Inferior parietal cortex (tissue), 1 donor: ENCODE data around the gene SLC23A2.
"Not testable (repeated sequence)": the region's sequence is repeated elsewhere in the genome, so short reads cannot be mapped to it uniquely, and the experiment has no call there.

Experiments used
- DNase-seq: peaks from one replicate; pipeline ENCODE4 v3.0.0-alpha.2; 2016; ENCODE audit errors: extremely low spot score

Gene SLC23A2

DNA sequence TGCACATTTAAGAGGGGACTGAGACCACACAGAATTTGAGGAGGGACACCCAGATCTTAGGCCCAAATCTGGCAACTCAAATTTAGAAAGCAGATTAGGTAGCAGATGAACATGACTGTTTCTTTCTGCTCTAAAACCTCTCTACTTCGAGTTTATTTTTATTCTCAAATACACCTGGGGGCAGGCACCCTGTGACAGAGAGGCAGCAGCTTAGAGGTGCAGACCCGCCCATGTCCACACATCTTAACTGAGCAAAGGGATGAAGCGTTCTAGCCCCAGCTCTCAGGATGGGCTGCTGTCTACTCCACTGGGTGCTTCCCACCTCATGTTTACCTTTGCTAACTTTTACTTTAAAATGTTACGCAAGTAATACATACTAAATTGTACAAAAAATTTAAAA lies 125.0 kb downstream of the SLC23A2 start:
- no peak for DNase-seq

DNA sequence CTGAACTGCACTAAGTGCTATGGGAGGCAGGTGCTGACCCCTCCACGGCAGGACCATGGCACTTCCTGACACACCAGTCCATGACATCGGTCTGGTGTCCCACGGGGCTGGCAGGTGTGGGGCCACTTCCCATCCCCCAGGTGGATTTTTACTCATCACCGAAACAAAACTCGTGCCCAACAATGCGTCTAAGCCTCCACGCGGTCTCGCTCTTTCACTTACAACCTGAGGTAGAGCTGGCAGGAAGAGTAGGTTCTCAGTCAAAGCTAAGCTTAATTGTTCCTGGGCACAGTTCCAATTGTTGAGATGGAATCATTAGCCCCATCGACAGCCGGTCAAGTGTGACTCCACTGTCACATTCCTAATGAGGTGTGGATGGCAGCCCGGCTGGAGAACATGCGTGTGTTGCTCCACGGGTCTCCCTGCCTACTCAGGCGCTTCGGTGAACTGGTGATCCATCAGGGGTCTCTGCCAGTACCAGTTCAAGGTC lies 125.7 kb downstream of the SLC23A2 start:
- no peak for DNase-seq

DNA sequence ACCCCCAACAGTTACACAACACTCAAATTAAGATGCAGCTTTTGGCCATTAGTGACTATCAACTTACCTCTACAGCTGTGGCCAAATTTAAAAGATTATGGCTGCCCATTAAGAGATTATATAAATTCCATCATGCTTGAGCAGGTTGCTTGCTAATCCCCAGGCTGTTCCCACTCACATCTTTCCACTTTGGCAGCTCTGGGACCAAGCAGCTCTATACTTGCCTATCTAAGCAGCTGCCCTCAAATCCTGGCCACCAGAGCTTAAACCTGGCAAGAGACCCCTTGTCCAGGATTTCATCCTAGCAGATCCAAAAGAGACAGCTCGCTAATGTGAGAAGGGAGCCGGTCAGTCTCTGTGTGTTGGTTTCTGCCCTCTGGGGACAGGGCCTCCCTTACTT lies 127.9 kb downstream of the SLC23A2 start:
- DNase-seq, result no peak

DNA sequence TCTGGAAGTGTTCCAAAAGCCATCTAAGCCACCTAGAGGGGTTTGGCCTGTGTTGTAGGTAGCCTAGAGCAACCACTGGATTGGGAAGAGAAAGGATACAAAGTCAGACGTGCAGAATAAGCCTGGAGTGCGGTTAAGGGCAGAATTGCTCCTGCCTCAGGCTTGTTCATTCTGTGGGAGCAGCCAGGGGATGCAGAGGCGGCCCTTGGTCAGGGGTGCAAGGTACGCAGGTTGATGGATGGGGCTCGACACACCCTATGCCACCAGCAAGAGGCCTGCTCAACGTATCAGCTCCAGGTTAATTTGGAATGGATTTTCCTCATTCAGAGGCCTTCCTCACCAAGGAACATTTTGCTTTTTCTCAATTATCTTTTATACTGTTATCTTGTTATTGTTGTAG lies 129.8 kb downstream of the SLC23A2 start:
- no peak for DNase-seq

DNA sequence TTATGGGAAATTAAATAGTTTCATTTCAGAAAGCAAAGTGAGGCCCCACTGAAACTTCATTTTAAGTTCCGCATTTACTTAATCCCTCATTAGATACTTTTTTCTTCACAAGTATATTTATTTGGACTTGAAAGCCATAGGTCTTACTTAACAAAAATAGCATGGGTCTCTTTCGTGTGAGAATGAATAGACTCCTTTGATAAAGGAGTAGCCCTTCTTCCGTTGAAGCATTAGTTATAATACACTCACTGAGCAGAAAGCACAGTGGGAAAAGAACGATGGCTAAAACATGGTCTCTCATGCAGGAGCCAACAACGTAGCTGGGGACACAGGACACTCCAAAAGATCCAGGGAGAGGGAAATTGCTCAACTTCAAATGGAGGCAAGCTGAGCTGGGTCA lies 130.4 kb downstream of the SLC23A2 start:
- DNase-seq, result no peak

DNA sequence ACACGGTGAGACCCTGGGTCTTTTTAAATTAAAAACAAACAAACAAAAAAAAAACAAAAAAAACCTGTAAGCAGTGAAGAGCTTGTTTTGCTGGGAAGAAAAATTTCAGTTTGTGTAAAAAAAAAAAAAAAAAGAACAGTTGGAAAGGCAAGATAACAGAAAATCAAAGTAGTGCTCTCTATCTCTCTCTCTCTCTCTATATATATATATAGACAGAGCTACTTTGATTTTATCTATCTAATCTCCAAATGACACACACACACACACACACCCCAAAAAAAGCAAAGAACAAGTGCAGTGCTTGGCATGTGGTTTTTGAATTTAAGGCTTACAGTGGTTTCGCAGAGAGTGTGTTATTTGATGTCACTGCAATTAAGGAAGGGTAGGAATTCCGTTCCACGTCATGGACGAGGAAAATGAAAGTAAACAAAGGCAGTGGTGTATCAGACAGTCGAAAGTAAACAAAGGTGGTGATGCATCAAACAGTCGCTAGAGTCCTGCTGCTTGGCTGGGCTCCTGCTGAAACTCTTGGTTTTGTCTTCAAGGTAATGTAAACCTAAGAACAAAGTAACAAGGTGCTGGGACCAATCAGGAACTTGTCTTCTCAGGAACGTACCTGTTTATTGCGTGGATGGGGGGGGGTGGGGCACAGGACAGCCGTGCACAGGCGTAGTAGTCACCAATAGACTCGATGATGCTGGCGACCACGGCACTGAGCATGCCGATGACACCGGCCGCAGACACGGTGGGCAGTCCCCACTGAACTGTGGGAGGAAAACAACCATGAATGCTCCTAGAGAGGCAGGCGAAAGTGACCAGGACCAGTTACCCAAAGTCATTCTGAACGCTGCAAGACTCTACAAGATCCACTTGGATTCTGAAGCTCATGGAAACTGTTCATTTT lies 131.8 kb downstream of the SLC23A2 start:
- DNase-seq, result no peak

DNA sequence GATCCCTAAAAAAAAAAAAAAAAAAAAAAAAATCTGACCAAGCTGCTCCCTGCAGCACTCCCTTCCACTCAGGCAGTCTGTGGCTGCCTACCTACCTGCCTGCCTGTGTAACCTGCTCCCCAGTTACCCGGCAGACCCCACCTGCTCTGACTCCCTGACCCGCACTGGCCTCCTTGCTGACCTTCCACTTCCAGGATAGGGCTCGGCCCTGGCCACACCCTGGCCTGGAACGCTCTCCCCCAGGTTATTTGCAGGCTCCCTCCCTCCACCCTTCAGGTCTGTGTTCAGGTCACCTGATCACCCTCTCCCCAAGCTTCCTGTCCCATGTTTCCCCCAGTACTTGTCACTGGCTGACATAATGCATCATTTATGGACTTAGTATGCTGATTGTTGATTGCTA lies 134.3 kb downstream of the SLC23A2 start:
- DNase-seq, result no peak

DNA sequence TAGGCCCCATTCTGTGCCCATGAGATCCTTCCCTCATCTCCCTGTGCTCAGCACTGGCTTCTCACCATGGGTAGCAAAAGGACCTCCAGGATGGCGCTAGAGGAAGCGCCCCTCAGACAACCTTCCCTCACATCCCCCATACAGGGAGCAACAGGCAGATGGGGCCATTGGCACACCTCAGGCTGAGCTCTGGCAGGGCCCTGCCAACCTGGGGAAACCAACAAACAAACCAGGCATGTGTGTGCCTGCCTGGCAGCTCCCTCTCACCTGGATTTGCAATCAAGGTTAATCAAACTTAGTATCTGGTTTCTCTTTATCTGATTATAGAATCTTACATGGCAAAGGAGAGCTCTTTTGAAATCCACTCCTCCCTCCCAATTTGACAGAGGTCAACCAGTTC lies 134.9 kb downstream of the SLC23A2 start:
- DNase-seq, result no peak

DNA sequence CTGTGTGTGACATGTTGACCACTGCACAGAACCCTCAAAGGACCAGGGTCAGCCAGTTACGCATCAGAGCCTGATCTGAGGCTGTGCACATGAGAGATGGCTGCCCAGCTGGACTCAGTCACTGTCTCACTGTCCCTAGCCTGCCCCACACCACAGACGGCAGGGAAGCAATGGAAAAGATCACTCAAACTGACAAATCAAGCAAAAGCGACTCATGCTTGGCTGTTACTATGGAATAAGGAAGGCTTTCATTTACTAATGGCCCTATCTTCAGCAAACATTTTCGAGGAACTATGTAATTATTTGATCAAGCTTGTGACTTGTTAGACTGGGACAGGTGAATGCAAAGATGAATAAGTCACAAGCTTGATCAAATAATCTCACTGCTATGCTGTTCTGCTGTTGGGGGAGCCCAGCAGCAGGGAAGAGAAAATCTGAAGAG lies 137.0 kb downstream of the SLC23A2 start:
- no peak for DNase-seq

DNA sequence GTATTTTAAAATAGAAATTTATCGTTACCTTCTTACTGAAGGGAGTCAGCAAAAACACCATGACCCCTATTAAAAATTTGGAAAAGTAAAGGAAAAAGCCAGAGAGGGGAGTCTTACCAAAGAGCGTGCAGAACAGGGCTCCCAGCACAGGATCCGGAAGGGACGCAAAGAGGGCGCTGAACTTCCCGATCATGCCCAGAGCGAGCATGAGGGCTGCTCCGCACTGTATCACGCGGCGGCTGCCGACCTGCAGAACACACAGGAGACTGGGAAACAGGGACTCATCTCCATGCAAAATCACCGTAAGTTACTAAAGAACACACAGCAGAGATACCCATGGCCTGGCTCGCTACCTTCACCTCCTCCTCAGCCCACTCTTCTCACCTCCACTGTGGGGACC lies 138.6 kb downstream of the SLC23A2 start:
- no peak for DNase-seq

DNA sequence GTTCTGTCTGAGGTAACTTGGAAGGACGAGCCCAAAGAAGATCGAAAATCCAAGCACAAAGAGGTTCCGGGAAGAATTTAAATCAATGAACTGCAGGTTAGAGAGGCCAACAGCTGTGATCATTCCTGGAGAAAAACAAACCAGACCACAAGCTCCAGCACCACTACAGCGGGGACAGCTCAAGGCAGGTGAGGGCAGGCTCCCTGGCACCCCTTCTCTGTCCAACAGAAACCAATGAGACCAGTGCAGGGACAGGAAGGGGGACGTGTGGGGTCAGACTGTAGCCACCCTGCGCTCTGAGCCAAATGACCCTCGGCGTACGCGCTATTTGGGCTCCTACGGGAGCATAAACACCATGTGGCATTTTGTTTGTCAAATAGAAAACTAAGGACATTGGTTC lies 139.3 kb downstream of the SLC23A2 start:
- no peak for DNase-seq

DNA sequence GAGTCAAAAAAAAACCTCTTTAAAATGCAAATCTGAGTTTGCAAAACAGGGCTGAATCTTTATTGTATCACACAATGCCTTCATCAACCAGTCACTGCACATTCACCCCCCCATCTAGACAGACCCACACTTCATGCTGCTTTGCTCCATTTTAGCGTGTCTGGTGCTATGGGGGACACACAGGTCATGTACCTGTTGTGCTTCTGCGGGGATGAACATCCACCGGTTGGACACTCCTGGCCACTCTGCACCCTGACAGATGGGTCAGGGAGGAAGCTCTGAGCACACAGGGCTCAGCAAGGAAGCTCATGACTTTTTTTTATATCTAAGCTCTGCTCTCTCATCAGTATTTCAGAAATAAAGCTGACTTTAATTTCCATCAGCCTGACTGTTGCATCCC lies 143.3 kb downstream of the SLC23A2 start:
- DNase-seq, result no peak

DNA sequence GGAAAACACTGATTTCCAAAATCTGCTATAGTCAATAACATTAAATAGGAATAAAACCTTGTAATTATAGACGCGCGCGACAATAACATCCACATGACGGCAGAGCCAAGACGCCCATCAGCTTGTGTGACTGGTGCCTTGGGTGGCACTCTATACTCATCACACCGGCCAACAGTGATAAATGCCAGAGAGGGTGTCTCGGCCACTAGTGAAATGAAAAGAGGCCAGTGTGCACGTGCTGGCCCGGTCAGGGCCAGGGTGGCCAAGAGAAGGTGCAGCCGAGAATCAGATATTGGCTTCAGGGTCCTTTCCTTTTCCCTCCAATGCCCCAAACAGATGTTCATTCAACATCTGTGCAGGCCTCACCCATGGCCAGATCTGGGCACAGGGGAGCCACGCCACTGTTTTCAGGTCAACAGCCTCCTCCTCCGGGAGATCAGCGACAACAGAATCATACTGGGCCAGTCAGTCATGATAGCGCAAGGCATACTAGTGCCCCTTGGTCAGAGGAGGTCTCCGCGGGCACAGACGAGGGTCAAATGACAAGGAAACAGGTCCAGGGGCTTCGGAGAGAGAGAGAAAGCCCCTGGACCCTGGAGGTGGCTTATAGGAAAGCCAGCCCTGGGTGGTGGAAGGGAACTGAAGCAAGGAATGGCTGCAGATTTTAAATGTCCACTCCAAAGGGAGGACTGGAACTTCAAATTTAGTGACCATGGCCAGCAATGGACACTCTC lies 145.1 kb downstream of the SLC23A2 start:
- no peak for DNase-seq

DNA sequence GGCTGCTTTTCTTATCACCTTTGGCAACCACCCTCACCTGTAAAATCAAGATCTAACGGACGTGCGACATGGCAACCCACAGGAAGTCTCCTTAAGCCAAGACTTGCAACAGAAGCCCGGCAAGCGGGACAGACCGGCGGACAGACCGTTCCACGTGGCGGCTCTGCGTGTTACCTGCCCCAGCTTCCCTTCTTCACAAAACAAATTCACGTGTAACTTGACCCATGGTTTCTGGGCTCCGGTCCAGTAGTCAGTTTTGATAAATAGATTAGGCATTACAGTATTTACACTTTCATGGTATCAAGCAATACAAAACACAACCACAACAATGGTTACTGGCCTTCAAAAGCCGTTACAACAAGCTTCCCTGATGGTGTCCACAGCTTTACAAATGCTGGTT lies 145.8 kb downstream of the SLC23A2 start:
- no peak for DNase-seq

DNA sequence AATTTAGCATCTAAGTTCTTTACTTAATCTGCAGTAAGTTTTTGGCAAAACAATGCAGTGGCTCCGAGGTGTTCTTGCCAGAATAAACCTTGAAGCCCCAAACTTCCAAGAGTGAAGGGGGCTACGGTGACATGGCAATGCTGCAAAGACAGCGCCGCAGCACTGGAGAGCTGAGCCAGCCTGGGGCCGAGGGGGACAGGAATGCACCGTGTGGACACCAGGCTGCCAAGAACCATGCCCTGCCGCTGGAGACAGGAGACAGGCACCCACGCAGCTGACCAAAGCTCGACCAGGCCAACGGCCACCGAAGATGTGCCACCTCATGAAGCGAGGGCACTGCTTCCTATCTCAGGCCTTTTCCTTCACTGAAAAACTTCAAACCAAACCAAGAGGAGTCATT lies 146.2 kb downstream of the SLC23A2 start:
- DNase-seq, result no peak

DNA sequence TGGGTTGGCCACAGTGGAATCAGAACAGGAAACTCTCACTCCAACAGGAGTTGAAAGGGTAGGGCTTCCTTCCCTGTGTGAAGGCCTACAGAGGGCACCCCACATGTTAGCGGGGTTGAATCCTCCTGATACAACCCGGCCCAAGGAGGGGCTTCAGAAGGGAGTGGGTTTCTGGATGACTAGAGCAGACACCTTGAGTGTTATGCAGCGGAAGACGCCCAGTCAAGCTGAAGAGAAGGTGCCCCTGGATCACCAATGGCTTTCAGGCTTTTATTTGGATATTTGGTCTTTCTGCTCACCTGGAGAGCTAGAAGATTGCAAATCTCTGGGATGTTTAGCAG lies 146.8 kb downstream of the SLC23A2 start:
- no peak for DNase-seq

DNA sequence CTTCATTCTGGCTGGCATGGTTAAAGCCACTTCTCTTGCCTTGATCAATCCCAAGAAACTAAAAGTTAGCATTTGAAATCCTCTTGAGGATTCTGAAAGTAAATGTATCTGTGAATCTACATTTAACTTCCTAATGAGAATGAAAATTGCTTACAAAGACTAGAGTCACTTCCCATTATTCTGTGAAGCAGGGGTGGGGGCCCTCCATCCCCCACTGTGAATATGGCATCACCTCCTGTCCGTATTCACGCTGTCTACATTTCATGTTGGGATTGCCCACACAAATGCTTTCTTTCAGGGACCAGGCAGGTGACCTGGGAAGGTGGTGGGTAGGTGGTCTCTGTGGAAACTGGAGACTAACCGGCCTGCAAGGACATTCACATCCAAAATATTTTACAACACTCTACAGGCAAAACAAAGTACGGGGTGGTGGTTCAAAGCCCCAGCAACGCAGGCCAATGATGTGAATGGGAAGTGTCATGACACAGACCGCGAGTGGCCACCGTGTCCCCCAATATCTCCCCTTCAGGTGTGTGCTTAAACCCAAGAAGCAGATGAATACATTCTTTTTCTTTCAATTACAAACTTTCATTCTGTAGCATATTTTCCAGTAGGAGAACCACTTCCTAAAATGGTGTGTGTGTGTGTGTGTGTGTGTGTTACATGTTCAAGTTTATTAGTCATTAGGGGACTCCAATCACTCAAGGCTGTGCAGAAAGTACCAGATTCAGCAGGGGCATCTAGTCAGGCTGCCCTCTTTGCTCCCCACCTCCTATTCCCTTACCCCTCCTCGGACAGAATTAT lies 147.4 kb downstream of the SLC23A2 start:
- DNase-seq, result no peak

DNA sequence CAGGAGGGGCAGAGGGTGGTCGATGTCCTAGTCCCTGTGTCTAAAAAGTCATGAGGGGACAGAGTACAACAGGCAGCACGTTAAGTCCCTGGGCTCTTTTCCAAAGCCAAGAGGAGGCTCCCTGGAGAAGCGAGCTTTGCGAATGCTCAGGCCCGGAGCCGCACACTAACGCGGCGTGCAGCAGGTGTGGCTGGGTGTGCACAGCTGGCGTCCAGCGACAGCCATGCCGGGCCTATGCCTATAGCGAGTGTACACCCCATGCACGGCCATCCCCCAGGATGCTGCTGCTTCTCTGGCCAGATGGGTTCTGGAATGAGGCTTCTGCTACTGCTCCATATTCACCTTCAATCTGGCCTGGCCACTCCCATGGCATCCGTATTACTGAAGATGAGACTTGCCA lies 148.3 kb downstream of the SLC23A2 start:
- no peak for DNase-seq

DNA sequence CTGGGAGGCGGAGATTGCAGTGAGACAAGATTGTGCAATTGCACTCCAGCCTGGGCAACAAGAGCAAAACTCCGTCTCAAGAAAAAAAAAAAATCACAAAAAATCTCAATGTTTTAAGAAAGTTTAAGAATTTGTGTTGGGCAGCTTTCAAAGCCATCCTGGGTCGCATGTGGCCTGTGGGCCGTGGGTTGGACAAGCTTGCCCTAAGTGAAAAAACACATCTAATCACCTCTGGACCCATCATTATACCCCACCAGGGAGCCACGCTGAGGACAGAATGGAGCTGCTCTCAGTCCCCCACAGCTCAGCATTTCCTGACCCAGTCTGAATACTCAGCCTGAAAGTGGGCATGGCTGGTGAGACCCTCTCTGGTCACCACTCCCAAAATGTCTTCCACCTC lies 150.3 kb downstream of the SLC23A2 start:
- no peak for DNase-seq

DNA sequence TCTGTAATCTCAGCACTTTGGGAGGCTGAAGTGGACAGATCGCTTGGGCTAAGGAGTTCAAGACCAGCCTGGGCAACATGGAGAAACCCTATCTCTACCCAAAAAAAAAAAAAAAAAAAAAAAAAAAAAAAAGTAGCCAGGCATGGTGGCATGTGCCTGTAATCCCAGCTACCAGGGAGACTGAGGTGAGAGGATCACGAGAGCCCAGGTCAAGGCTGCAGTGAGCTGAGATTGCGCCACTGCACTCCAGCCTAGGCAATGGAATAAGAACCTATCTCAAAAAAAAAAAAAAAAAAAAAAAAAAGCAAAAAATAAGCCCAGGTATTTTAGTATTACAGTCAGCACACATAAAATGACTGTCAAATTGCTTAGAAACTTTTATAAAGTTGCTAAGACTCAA lies 152.5 kb downstream of the SLC23A2 start:
- not testable (repeated sequence) for DNase-seq

DNA sequence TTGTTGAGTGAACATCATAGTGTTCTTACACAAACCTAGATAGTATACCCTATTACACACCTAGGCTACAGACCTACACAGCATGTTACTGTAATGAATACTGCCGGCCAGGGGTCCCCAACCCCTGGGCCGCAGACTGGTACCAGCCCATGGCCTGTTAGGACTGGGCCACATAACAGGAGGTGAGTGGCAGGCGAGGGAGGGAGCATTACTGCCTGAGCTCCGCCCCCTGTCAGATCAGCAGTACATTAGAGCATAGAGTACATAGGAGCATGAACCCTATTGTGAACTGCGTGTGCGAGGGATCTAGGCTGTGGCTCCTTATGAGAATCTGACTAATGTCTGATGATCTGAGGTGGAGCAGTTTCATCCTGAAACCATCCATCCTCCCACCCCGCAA lies 153.3 kb downstream of the SLC23A2 start:
- DNase-seq, result no peak

DNA sequence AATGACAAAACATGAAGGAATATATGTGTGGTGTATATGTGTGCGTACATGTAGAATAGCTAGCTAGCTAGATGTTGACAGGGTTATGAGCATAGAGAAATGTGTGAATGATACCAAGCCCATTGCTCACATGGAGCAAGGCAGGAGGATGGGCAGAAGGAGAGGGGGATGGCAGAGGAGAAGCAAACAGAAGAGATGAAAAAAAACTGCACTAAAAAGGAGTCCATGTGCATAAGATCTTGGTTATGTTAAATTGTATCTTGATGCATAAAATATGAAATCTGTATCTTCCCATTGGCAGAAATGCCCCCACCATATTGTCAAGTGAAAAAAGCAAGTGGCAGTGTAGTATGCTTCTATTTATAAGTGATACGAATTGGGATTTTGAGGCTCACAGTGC lies 154.5 kb downstream of the SLC23A2 start:
- no peak for DNase-seq
